OCI-LY3 (cell line): ENCODE measurements around the gene RASGRF2.

Experiments used
- CTCF ChIP-seq: fragments of 200-600, 300-600 bp; sonication (generic); IDR thresholded peaks from 2 replicates; pipeline ENCODE4 v1.5.1; 2014; ENCODE audit warnings: antibody characterized with exemption, low read length, low read depth
- EZH2phosphoT487 ChIP-seq: fragments of 200-600 bp; shearing (Covaris generic); IDR thresholded peaks from 2 replicates; pipeline ENCODE4 v1.6.1; 2018; ENCODE audit warnings: antibody characterized with exemption, mixed run types, low read depth

DNA sequence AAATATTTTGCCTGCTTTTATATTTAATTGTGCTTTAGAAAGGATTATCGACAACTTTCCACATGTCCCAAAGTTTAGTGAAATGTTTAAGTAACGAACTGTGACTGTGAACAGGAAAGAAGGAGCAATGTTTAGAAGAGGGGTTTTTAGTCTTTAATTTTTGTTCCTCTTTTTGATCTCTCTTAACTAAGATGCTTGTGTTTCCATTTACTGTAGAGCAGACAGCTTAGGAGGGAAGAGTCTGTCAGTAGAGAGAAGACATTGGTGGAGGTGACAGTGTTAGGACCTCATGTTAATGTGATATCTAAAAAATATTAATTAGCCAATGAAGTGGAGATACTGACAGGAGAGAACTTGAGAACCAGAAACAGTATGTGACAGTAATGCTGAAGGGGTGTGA is 92.2 kb downstream of the RASGRF2 start:
- no peak for TF ChIP-seq CTCF
- TF ChIP-seq EZH2phosphoT487 = no peak
